Bronchus fibroblast of lung (primary cell): ENCODE measurements around the gene SLC8A1. TPM values are rescaled to one million over a fixed set of nuclear protein-coding genes. Genes with fewer than 3 reads are reported as not detected.

Source experiments
- total RNA-seq: library from RNA; depleted of rRNA; stranded (reverse); fragments of >200 nt; gene quantifications from 2 replicates; pipeline ENCODE4 v1.2.3, GENCODE V29; 2015

The SLC8A1 gene
- total RNA-seq, result 11.9 and 15.0 TPM in 2 replicates

DNA sequence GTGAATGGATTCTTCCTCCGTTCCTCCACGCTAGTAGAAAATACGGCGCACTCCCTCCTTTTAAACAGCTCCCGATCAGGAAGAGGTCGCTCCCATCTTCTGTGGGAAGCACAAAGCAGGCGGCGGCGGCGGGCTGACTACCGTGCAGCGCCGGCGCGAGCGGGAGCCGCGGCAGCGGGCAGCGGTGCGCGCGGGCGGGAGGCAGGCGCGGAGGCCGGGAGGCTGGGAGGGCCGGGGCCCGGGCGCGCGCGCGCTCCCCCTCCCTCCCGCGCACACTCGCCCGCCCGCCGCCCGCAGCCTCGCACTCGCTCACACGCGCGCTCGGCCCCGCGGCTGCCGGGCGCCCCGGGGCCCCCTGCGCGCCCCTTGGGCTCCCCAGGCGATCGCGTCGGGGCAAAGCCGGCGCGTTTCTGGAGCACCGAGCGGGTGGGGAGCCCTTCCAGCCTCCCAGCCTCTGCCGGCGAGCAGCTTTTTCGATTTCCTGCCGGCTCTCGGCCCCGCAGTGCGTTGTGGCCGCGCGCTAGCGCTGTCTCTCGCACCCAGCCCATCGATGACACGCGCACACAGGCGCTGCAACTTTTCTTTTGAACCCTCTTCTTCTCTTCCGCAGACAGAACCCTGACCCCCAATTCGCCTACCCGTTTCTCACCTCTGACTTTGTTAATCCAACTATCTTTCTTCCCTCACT lies at the start of gene SLC8A1:
TSS of gene SLC8A1 (minus strand) at position 173 of the 688 bp plus-strand sequence.

